IMR-90 (cell line): Measurements from ENCODE around the gene AVP. TPM values are rescaled to one million over a fixed set of nuclear protein-coding genes. Genes with fewer than 3 reads are reported as not detected.

Experiments
- ATAC-seq: fragments of 200-7000 bp; cut with Tn5 transposase; 2 replicates; pipeline ENCODE4 v1.9.1; 2020; ENCODE audit warnings: low read depth, mild to moderate bottlenecking, moderate library complexity
- BruUV-seq: library from RNA; stranded (reverse); fragments of 400-500 nt; replicated peaks from 2 replicates; lab custom pipeline; 2021; lab: Mats Ljungman, UMichigan
- CTCF ChIA-PET: fragments of 300-600 bp; formaldehyde crosslinking; extraction: SDS; loops from one replicate; lab custom pipeline; 2021; ENCODE audit warnings: antibody characterized with exemption; lab: Yijun Ruan, JAX
- POLR2A ChIA-PET: fragments of 300-600 bp; sonication (Branson Sonifier 250); formaldehyde crosslinking; loops from one replicate; lab custom pipeline; 2022; ENCODE audit warnings: antibody characterized with exemption; ENCODE audit not compliant: unreplicated experiment; lab: Charles Lee
- DNase-seq: peaks from one replicate; pipeline ENCODE4 v3.0.0; 2013
- H2AFZ ChIP-seq: replicated peaks from 2 replicates; pipeline ENCODE3; 2013; ENCODE audit warnings: low read length, mild to moderate bottlenecking; ENCODE audit not compliant: poor library complexity
- H2AK5ac ChIP-seq: 2 replicates; pipeline ENCODE4 v1.6.1; 2013; ENCODE audit warnings: low read depth, low read length, inconsistent platforms
- H2AK9ac ChIP-seq: replicated peaks from 2 replicates; pipeline ENCODE3; 2013; ENCODE audit warnings: mild to moderate bottlenecking, low read depth, low read length, moderate library complexity; ENCODE audit not compliant: poor library complexity
- H2BK120ac ChIP-seq: 2 replicates; pipeline ENCODE4 v1.6.1; 2013; ENCODE audit warnings: low read depth, low read length, inconsistent platforms
- H2BK15ac ChIP-seq: 3 replicates; pipeline ENCODE4 v1.6.1; 2013; ENCODE audit warnings: low read depth, low read length, inconsistent platforms
- H2BK20ac ChIP-seq: 2 replicates; pipeline ENCODE4 v1.6.1; 2013; ENCODE audit warnings: low read depth, mild to moderate bottlenecking, inconsistent platforms, low read length, moderate library complexity
- H2BK5ac ChIP-seq: 2 replicates; pipeline ENCODE4 v1.6.1; 2013; ENCODE audit warnings: mild to moderate bottlenecking, low read depth, low read length, inconsistent platforms; ENCODE audit not compliant: poor library complexity, severe bottlenecking
- H3K14ac ChIP-seq: replicated peaks from 2 replicates; pipeline ENCODE4 v1.6.1; 2013; ENCODE audit warnings: low read depth, low read length, inconsistent platforms
- H3K18ac ChIP-seq: 2 replicates; pipeline ENCODE4 v1.6.1; 2013; ENCODE audit warnings: low read depth, low read length, control low read depth
- H3K23ac ChIP-seq: 2 replicates; pipeline ENCODE4 v1.6.1; 2013; ENCODE audit warnings: low read depth, low read length, inconsistent platforms
- H3K27ac ChIP-seq: 2 replicates; pipeline ENCODE4 v1.5.1; 2013; ENCODE audit warnings: mild to moderate bottlenecking, control low read depth, low read length; ENCODE audit not compliant: insufficient read depth
- H3K27me3 ChIP-seq: 2 replicates; pipeline ENCODE4 v1.6.1; 2013; ENCODE audit warnings: low read length; ENCODE audit not compliant: control insufficient read depth, insufficient read depth
- H3K36me3 ChIP-seq: 2 replicates; pipeline ENCODE4 v1.6.1; 2013; ENCODE audit warnings: low read length, mixed read lengths; ENCODE audit not compliant: control insufficient read depth, insufficient read depth
- H3K4ac ChIP-seq: 2 replicates; pipeline ENCODE4 v1.6.1; 2013; ENCODE audit warnings: low read depth, low read length, inconsistent platforms
- H3K4me1 ChIP-seq: 2 replicates; pipeline ENCODE4 v1.6.1; 2013; ENCODE audit warnings: low read length, mixed read lengths; ENCODE audit not compliant: control insufficient read depth, insufficient read depth
- H3K4me2 ChIP-seq: 2 replicates; pipeline ENCODE4 v1.6.1; 2013; ENCODE audit warnings: low read depth, mild to moderate bottlenecking, control low read depth, low read length, moderate library complexity
- H3K4me3 ChIP-seq: 2 replicates; pipeline ENCODE4 v1.5.1; 2013; ENCODE audit warnings: low read depth, mild to moderate bottlenecking, control low read depth, low read length, moderate library complexity; ENCODE audit not compliant: insufficient read depth
- H3K56ac ChIP-seq: 2 replicates; pipeline ENCODE4 v1.6.1; 2013; ENCODE audit warnings: low read length, inconsistent platforms; ENCODE audit not compliant: insufficient read depth; ENCODE audit errors: extremely low read depth
- H3K79me1 ChIP-seq, 2 experiments: 2 replicates each; pipeline ENCODE4 v1.6.1; 2013; ENCODE audit warnings: low read length in 2 of 2, inconsistent platforms in 1 of 2, low read depth in 1 of 2
- H3K9ac ChIP-seq: 2 replicates; pipeline ENCODE4 v1.6.1; 2013; ENCODE audit warnings: low read depth, low read length, control low read depth
- H3K9me1 ChIP-seq: 2 replicates; pipeline ENCODE4 v1.6.1; 2013; ENCODE audit warnings: low read length, inconsistent platforms; ENCODE audit not compliant: insufficient read depth
- H3K9me3 ChIP-seq: 2 replicates; pipeline ENCODE4 v1.6.1; 2013; ENCODE audit warnings: low read length; ENCODE audit not compliant: control insufficient read depth, insufficient read depth
- H4K20me1 ChIP-seq: 2 replicates; pipeline ENCODE4 v1.6.1; 2013; ENCODE audit warnings: low read length, inconsistent platforms; ENCODE audit not compliant: insufficient read depth
- H4K5ac ChIP-seq: 2 replicates; pipeline ENCODE4 v1.6.1; 2013; ENCODE audit warnings: mild to moderate bottlenecking, low read depth, low read length, control low read depth
- H4K8ac ChIP-seq, 2 experiments: 2 replicates each; pipeline ENCODE4 v1.6.1; 2013; ENCODE audit warnings: low read depth in 2 of 2, low read length in 2 of 2, control low read depth in 1 of 2, inconsistent platforms in 1 of 2
- H4K91ac ChIP-seq: 2 replicates; pipeline ENCODE4 v1.6.1; 2013; ENCODE audit warnings: low read depth, low read length, inconsistent platforms; ENCODE audit not compliant: insufficient read depth
- CEBPB ChIP-seq: IDR thresholded peaks from 2 replicates; pipeline ENCODE4 v1.6.1; 2012; ENCODE audit warnings: low read depth, low read length, improper control_type of control experiment
- CHD1 ChIP-seq: IDR thresholded peaks from 2 replicates; pipeline ENCODE4 v1.6.1; 2012; ENCODE audit warnings: low read depth, low read length, improper control_type of control experiment
- FOS ChIP-seq: fragments of 150-350 bp; IDR thresholded peaks from 2 replicates; pipeline ENCODE4 v1.6.1; 2016; ENCODE audit warnings: low read depth, low read length
- MAFK ChIP-seq: IDR thresholded peaks from 2 replicates; pipeline ENCODE4 v1.6.1; 2012; ENCODE audit warnings: low read depth, low read length, improper control_type of control experiment
- MAZ ChIP-seq: IDR thresholded peaks from 2 replicates; pipeline ENCODE4 v1.6.1; 2012; ENCODE audit warnings: low read depth, mild to moderate bottlenecking, low read length, improper control_type of control experiment, moderate library complexity, borderline replicate concordance
- MXI1 ChIP-seq: IDR thresholded peaks from 2 replicates; pipeline ENCODE4 v1.6.1; 2012; ENCODE audit warnings: low read depth, mild to moderate bottlenecking, low read length, moderate library complexity, borderline replicate concordance
- NFE2L2 ChIP-seq: fragments of 150-350 bp; IDR thresholded peaks from 2 replicates; pipeline ENCODE4 v1.6.1; 2016; ENCODE audit warnings: low read depth, mild to moderate bottlenecking, low read length
- POLR2A ChIP-seq: IDR thresholded peaks from 2 replicates; pipeline ENCODE4 v1.6.1; 2012; ENCODE audit warnings: mild to moderate bottlenecking, low read depth, low read length
- RFX5 ChIP-seq: IDR thresholded peaks from 2 replicates; pipeline ENCODE4 v1.8.0; 2012; ENCODE audit warnings: low read depth, mild to moderate bottlenecking, low read length, moderate library complexity
- SMC3 ChIP-seq: fragments of 150-350 bp; IDR thresholded peaks from 2 replicates; pipeline ENCODE4 v1.6.1; 2016; ENCODE audit warnings: low read depth, mild to moderate bottlenecking, antibody characterized with exemption, low read length, moderate library complexity
- WGBS, 2 experiments: methylation state at CpG; one replicate each; pipeline versions ENCODE4 v1.1.5 to v1.1.7; 2013; ENCODE audit warnings: missing lambda C conversion rate in 2 of 2; ENCODE audit not compliant: insufficient read length in 1 of 2; ENCODE audit errors: extremely low coverage in 2 of 2; 5-methylcytosine and 5-hydroxymethylcytosine counted together
- dilution Hi-C: fragments of 300-500 bp; cut with HindIII; formaldehyde crosslinking; loops from one replicate; pipeline ENCODE4 v1.14.3; 2018; ENCODE audit warnings: low sequenced_read_pairs; ENCODE audit not compliant: unreplicated experiment
- in situ Hi-C: fragments of 300-500 bp; cut with MboI; formaldehyde crosslinking; loops from 3 replicates; pipeline ENCODE4 v1.14.3; 2019; ENCODE audit warnings: low sequenced_read_pairs, inconsistent platforms, mixed read lengths
- intact Hi-C: fragments of 100-400 bp; cut with micrococcal nuclease; formaldehyde crosslinking; loops from 2 replicates; pipeline ENCODE4 v1.10.0; 2022
- polyA plus RNA-seq, 3 experiments: library from polyadenylated mRNA; depleted of rRNA; stranded (reverse); fragments of >200 nt; gene quantifications; 2 replicates each; pipeline ENCODE4 v1.2.3, GENCODE V29; 2012; ENCODE audit warnings: low replicate concordance in 1 of 3
- total RNA-seq: library from RNA; depleted of rRNA; stranded (reverse); fragments of >200 nt; gene quantifications from 2 replicates; pipeline ENCODE4 v1.2.3, GENCODE V29; 2012
- TF ChIP-seq, protein P1 (sequence below): fragments of 150-350 bp; IDR thresholded peaks from 2 replicates; pipeline ENCODE4 v1.6.1; 2017; ENCODE audit warnings: mild to moderate bottlenecking, antibody characterized with exemption, low read length, low read depth
- TF ChIP-seq, protein P2 (sequence below): conservative IDR thresholded peaks from 2 replicates; pipeline ENCODE4 v1.5.1; 2012; ENCODE audit warnings: mild to moderate bottlenecking, low read depth, low read length, improper control_type of control experiment

The AVP gene
- total and polyA plus RNA-seq, 2 of the 4 experiments (the other 2 are of a cell fraction): not detected

DNA sequence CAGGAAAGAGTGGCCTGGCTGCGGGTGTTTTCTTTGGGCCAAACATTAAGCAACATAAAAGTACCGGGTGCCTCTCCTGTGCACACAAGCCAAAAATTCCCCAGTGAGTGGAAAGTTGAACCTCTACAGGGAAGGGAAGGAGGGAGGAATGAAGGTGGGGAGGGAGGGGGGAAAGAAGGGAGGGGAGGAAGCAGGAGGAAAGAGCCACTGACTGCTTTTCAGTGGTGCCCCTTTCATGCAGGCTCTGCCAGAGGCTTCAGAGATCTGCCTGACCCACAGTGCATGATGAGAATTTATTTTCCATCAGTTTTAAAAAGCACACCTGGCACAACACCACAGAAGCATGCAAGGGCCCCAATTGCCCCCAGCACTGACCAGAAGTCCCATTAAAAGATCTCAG lies 27.5 kb upstream of the AVP start (continued):
- TF ChIP-seq, protein P1, sequence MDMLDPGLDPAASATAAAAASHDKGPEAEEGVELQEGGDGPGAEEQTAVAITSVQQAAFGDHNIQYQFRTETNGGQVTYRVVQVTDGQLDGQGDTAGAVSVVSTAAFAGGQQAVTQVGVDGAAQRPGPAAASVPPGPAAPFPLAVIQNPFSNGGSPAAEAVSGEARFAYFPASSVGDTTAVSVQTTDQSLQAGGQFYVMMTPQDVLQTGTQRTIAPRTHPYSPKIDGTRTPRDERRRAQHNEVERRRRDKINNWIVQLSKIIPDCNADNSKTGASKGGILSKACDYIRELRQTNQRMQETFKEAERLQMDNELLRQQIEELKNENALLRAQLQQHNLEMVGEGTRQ: no peak
- no peak for TF ChIP-seq CEBPB

DNA sequence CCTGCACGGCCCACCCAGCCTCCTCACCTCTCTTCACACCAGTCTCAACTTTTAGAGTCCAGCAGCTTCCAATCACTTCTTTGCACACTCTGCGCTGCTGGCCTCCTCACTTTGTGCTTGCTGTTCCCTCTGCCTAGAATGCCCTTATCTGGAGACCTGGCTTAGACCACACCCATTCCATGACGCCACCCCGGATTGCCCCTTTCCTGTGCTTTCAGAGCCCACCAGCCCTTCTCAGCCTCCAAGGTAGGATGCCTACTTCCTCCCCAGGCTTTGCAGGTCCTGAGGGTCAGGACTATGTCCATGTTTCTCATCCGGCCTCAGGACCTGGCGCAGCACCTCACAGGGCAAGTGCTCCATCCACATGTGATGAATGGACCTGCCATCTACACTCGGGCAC lies 27.0 kb upstream of the AVP start:
- Histone ChIP-seq H3K27me3 (no peaks in the 10 kb centered on the region), H3K9ac (no peak overlapping the region), H3K4ac (no peak overlapping the region), H2BK15ac (no peak overlapping the region), H4K20me1 (peaks cover 6% of the 10 kb centered on the region), H2BK120ac (no peak overlapping the region), H3K36me3 (peaks cover 17% of the 10 kb centered on the region), H2BK5ac (no peak overlapping the region), H2AFZ (no peak overlapping the region), H3K18ac (no peak overlapping the region), H3K9me1 (peaks cover 5% of the 10 kb centered on the region; the same call in 1 of the 2 replicates), H2BK20ac (no peak overlapping the region), H3K4me3 (no peak overlapping the region), H2AK5ac (no peak overlapping the region), H3K9me3 (no peaks in the 10 kb centered on the region), H4K8ac (no peak overlapping the region), H3K4me2 (no peak overlapping the region), H3K14ac (no peak overlapping the region), H4K91ac (no peak overlapping the region), H3K4me1 (no peaks in the 10 kb centered on the region), H3K23ac (no peak overlapping the region), H2AK9ac (no peak overlapping the region), H3K56ac (no peak overlapping the region), H3K27ac (no peak overlapping the region), H4K5ac (no peak overlapping the region), H3K79me1 (peaks cover 0 to 11% of the 10 kb centered on the region in 2 experiments; a peak in 1 of 4 replicates)
- in situ Hi-C loops: no loop called here
- intact Hi-C loops: no loop called here
- POLR2A ChIA-PET: no interaction called here
- BruUV-seq: no TSS peak
- CTCF ChIA-PET: no interaction called here
- WGBS, 2 experiments: 88% methylated on average over 6 of the region's 7 CpGs; no CpG with 5 or more reads in 1 of the 2 experiments
- TF ChIP-seq MAZ (no peak), NFE2L2 (no peak), SMC3 (no peak), CEBPB (no peak), RFX5 (no peak), CHD1 (no peak), MAFK (no peak), FOS (no peak), MXI1 (no peak), POLR2A (no peak)
- TF ChIP-seq, protein P2, sequence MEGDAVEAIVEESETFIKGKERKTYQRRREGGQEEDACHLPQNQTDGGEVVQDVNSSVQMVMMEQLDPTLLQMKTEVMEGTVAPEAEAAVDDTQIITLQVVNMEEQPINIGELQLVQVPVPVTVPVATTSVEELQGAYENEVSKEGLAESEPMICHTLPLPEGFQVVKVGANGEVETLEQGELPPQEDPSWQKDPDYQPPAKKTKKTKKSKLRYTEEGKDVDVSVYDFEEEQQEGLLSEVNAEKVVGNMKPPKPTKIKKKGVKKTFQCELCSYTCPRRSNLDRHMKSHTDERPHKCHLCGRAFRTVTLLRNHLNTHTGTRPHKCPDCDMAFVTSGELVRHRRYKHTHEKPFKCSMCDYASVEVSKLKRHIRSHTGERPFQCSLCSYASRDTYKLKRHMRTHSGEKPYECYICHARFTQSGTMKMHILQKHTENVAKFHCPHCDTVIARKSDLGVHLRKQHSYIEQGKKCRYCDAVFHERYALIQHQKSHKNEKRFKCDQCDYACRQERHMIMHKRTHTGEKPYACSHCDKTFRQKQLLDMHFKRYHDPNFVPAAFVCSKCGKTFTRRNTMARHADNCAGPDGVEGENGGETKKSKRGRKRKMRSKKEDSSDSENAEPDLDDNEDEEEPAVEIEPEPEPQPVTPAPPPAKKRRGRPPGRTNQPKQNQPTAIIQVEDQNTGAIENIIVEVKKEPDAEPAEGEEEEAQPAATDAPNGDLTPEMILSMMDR: no peak
- DNase-seq (no peak), ATAC-seq (no peak)
- dilution Hi-C loops: no loop called here
